B cell (primary cell): ENCODE results near the gene DRD2. TPM values are rescaled to one million over a fixed set of nuclear protein-coding genes. Genes with fewer than 3 reads are reported as not detected.

ENCODE experiments used
- ATAC-seq: fragments of 200-7000 bp; cut with Tn5 transposase; one replicate; pipeline ENCODE4 v1.10.0; 2021; ENCODE audit warnings: low read depth, mild to moderate bottlenecking, moderate number of reproducible peaks, moderate library complexity
- CTCF ChIA-PET: fragments of 350-600 bp; sonication (Branson Sonifier 250); formaldehyde crosslinking; loops from one replicate; lab custom pipeline; 2021; ENCODE audit warnings: antibody characterized with exemption, inconsistent platforms; lab: Charles Lee
- POLR2A ChIA-PET: fragments of 350-600 bp; sonication (Branson Sonifier 250); formaldehyde crosslinking; loops from one replicate; lab custom pipeline; 2021; ENCODE audit warnings: antibody characterized with exemption; lab: Charles Lee
- DNase-seq: peaks from one replicate; pipeline ENCODE4 v3.0.0; 2013
- H2AFZ ChIP-seq: 2 replicates; pipeline ENCODE4 v1.6.1; 2012; ENCODE audit warnings: mild to moderate bottlenecking, low read depth, low read length; ENCODE audit not compliant: insufficient read depth, poor library complexity, severe bottlenecking
- H3K27ac ChIP-seq, 2 donors: 1 replicate in 1 of 2; 2 replicates in 1 of 2; pipeline ENCODE4 v1.5.1; 2012 to 2013; ENCODE audit warnings: low read length in 2 of 2, mild to moderate bottlenecking in 2 of 2, moderate library complexity in 1 of 2
- H3K27me3 ChIP-seq, 4 experiments: fragments of 200-600 bp in 1 of 4; sonication (generic) in 1 of 4; replicated peaks in 1 of 4; 1 replicate in 2 of 4; 2 replicates in 2 of 4; pipeline versions ENCODE4 v1.6.1 to v1.7.0; 2013 to 2016; ENCODE audit warnings: low read length in 3 of 4, mild to moderate bottlenecking in 2 of 4, mixed read lengths in 1 of 4, moderate library complexity in 1 of 4; ENCODE audit not compliant: insufficient read depth in 4 of 4, control insufficient read depth in 3 of 4; ENCODE audit errors: control extremely low read depth in 1 of 4
- H3K36me3 ChIP-seq, 2 experiments: replicated peaks in 1 of 2; 1 replicate in 1 of 2; 2 replicates in 1 of 2; pipeline versions ENCODE4 v1.6.1 to v1.7.1; 2013; ENCODE audit warnings: low read length in 1 of 2; ENCODE audit not compliant: insufficient read depth in 2 of 2, control insufficient read depth in 1 of 2; ENCODE audit errors: control extremely low read depth in 1 of 2, extremely low read depth in 1 of 2
- H3K4me1 ChIP-seq, 2 donors: fragments of 200-600 bp in 1 of 2; sonication (generic) in 1 of 2; 1 replicate in 1 of 2; 2 replicates in 1 of 2; pipeline versions ENCODE4 v1.5.1 to v1.6.1; 2013 to 2017; ENCODE audit warnings: low read length in 2 of 2; ENCODE audit not compliant: control insufficient read depth in 2 of 2, insufficient read depth in 2 of 2
- H3K4me2 ChIP-seq: replicated peaks from 2 replicates; pipeline ENCODE3; 2012; ENCODE audit warnings: mild to moderate bottlenecking, low read depth, low read length; ENCODE audit not compliant: poor library complexity, severe bottlenecking
- H3K4me3 ChIP-seq, 5 experiments: fragments of 200-600 bp in 1 of 5; sonication (generic) in 1 of 5; 1 replicate in 3 of 5; 2 replicates in 2 of 5; pipeline versions ENCODE4 v1.5.1 to v1.7.0; 2011 to 2016; ENCODE audit warnings: low read length in 4 of 5, mild to moderate bottlenecking in 4 of 5, low read depth in 2 of 5, control low read depth in 1 of 5, moderate library complexity in 1 of 5; ENCODE audit not compliant: insufficient read depth in 1 of 5; ENCODE audit errors: control extremely low read depth in 1 of 5, extremely low read depth in 1 of 5
- H3K79me2 ChIP-seq: fragments of 200-600 bp; sonication (generic); one replicate; pipeline ENCODE4 v1.6.0; 2016; ENCODE audit warnings: low read length; ENCODE audit not compliant: control insufficient read depth, insufficient read depth
- H3K9ac ChIP-seq: fragments of 200-600 bp; sonication (generic); 2 replicates; pipeline ENCODE4 v1.6.1; 2017; ENCODE audit warnings: mild to moderate bottlenecking, low read length, moderate library complexity
- H3K9me3 ChIP-seq, 3 donors: one replicate each; pipeline versions ENCODE4 v1.6.1 to v1.7.1; 2013; ENCODE audit warnings: low read length in 2 of 3; ENCODE audit not compliant: control insufficient read depth in 2 of 3, insufficient read depth in 1 of 3; ENCODE audit errors: control extremely low read depth in 1 of 3
- H4K20me1 ChIP-seq: 2 replicates; pipeline ENCODE4 v1.6.0; 2012; ENCODE audit warnings: mild to moderate bottlenecking, low read length; ENCODE audit not compliant: insufficient read depth, control insufficient read depth, poor library complexity, severe bottlenecking
- H3K27ac Mint-ChIP-seq: one replicate; pipeline ENCODE4 v1.8.0; 2021; ENCODE audit warnings: mixed read lengths
- H3K27me3 Mint-ChIP-seq: one replicate; pipeline ENCODE4 v1.8.0; 2021; ENCODE audit warnings: mixed read lengths
- H3K4me1 Mint-ChIP-seq: one replicate; pipeline ENCODE4 v1.8.0; 2021; ENCODE audit warnings: mixed read lengths
- H3K4me3 Mint-ChIP-seq: one replicate; pipeline ENCODE4 v1.8.0; 2021; ENCODE audit warnings: mixed read lengths
- H3K9me3 Mint-ChIP-seq: one replicate; pipeline ENCODE4 v1.8.0; 2022; ENCODE audit warnings: mixed read lengths; ENCODE audit not compliant: insufficient read depth
- EZH2 ChIP-seq: IDR thresholded peaks from 2 replicates; pipeline ENCODE4 v1.6.1; 2012; ENCODE audit warnings: borderline replicate concordance, low read depth, mild to moderate bottlenecking, moderate library complexity, low read length; ENCODE audit not compliant: insufficient read depth, poor library complexity, severe bottlenecking
- WGBS: methylation state at CpG from one replicate; pipeline ENCODE4 v1.1.5; 2013; ENCODE audit warnings: missing lambda C conversion rate; ENCODE audit not compliant: insufficient coverage; 5-methylcytosine and 5-hydroxymethylcytosine counted together
- intact Hi-C: fragments of 100-400 bp; cut with micrococcal nuclease; formaldehyde crosslinking; loops from one replicate; pipeline ENCODE4 v1.10.0; 2022
- polyA plus RNA-seq: library from polyadenylated mRNA; depleted of rRNA; stranded (reverse); fragments of >200 nt; gene quantifications from 2 replicates; pipeline ENCODE4 v1.2.3, GENCODE V29; 2012
- total RNA-seq, 2 donors: library from RNA; stranded (reverse); fragments of 120-200 nt in 1 of 2; gene quantifications; 1 replicate in 1 of 2; 2 replicates in 1 of 2; pipeline versions ENCODE4 v1.2.3 to v1.2.4, GENCODE V29; 2013 to 2022
- TF ChIP-seq, protein P1 (sequence below): fragments of 200-600 bp; IDR thresholded peaks from one replicate; pipeline ENCODE4 v1.8.0; 2022; ENCODE audit warnings: antibody characterized with exemption, mild to moderate bottlenecking

Gene DRD2
- total and polyA plus RNA-seq, 2 donors (not counting 1 experiment from before 2014, with no cell fraction given), result not detected

DNA sequence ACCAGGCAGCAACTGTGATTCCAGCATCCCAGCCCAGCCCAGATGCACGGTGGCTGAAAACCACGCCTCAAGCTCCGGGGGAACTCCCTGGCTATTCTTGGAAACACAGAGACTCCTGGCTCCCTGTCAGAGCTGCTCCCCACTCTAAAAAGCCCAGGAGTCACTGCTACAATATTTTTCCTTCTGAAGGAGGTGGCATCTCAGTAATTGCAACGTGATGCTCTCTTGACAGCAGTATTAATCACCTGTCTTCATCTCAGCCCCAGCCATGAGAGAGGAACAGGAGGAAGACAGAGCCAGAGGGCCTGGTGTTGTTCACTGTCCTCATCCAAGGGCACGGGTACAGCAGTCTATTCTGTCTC, 26.9 kb downstream of the DRD2 start:
- Histone ChIP-seq H3K9ac (no peak overlapping the region), H3K4me3 (no peak overlapping the region), H2AFZ (no peak overlapping the region), H3K27ac (no peak overlapping the region), H3K9me3 (no peaks in the 10 kb centered on the region), H4K20me1 (no peaks in the 10 kb centered on the region), H3K36me3 (no peaks in the 10 kb centered on the region), H3K4me1 (no peaks in the 10 kb centered on the region), H3K4me2 (no peak overlapping the region), H3K79me2 (no peaks in the 10 kb centered on the region), H3K27me3 (no peaks in the 10 kb centered on the region)
- 77% methylated on average over 5 of the region's 5 CpGs for WGBS
- ChIA-PET CTCF (no interaction called here), POLR2A (no interaction called here)
- Mint-ChIP-seq H3K4me1 (no peaks in the 10 kb centered on the region), H3K4me3 (no peak overlapping the region), H3K9me3 (no peaks in the 10 kb centered on the region), H3K27ac (no peak overlapping the region), H3K27me3 (peaks cover 22% of the 10 kb centered on the region)
- TF ChIP-seq EZH2, result no peak
- TF ChIP-seq, protein P1, sequence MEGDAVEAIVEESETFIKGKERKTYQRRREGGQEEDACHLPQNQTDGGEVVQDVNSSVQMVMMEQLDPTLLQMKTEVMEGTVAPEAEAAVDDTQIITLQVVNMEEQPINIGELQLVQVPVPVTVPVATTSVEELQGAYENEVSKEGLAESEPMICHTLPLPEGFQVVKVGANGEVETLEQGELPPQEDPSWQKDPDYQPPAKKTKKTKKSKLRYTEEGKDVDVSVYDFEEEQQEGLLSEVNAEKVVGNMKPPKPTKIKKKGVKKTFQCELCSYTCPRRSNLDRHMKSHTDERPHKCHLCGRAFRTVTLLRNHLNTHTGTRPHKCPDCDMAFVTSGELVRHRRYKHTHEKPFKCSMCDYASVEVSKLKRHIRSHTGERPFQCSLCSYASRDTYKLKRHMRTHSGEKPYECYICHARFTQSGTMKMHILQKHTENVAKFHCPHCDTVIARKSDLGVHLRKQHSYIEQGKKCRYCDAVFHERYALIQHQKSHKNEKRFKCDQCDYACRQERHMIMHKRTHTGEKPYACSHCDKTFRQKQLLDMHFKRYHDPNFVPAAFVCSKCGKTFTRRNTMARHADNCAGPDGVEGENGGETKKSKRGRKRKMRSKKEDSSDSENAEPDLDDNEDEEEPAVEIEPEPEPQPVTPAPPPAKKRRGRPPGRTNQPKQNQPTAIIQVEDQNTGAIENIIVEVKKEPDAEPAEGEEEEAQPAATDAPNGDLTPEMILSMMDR, result no peak
- DNase-seq (no peak), ATAC-seq (no peak)
- intact Hi-C loops, result no loop called here

DNA sequence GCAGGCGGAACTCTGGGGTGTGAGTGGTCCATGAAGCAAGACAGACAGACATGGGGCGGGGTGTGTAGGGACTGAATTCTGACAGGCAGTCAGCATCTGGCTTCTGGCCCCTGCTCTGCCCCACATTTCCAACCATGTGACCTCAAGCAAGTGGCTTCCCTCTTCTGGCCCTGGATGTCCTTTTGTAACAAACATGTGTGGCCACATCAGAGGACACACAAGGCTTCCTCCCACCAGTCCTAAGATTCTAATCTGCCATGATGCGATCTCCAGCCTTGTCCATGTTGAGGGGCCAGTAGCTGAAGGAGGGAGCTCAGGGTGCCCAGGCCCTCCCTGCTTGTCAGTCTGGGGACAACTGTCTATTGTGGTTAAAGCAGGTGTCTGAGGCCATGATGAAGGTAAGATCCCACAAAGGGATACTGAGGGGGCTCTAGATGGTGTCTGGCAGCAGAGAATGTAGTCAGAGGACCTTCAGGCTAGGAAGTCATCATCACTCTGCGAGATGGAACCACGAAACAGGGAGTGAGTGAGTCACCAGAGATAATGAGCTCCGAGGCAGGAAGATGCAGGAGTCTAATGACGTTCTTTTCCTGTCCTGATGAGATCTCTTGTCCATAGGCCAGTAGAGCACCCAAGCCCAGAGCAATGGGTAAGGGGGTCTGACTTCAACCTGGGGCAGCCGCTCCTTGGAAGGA, 27.4 kb downstream of the DRD2 start:
- Mint-ChIP-seq H3K4me1 (no peaks in the 10 kb centered on the region), H3K9me3 (no peaks in the 10 kb centered on the region), H3K4me3 (no peak overlapping the region), H3K27me3 (peaks cover 21% of the 10 kb centered on the region), H3K27ac (no peak overlapping the region)
- no peak for ATAC-seq
- DNase-seq, result no peak
- Histone ChIP-seq H2AFZ (no peak overlapping the region), H3K27me3 (no peaks in the 10 kb centered on the region), H3K27ac (no peak overlapping the region), H3K4me1 (no peaks in the 10 kb centered on the region), H3K4me2 (no peak overlapping the region), H3K79me2 (no peaks in the 10 kb centered on the region), H3K9me3 (no peaks in the 10 kb centered on the region), H3K4me3 (no peak overlapping the region), H3K36me3 (no peaks in the 10 kb centered on the region), H4K20me1 (no peaks in the 10 kb centered on the region), H3K9ac (no peak overlapping the region)
- ChIA-PET POLR2A (no interaction called here), CTCF (no interaction called here)
- 63% methylated on average over 8 of the region's 8 CpGs for WGBS
- TF ChIP-seq, protein P1, result no peak
- TF ChIP-seq EZH2, result no peak
- intact Hi-C loops, result no loop called here
